SK-N-MC (cell line): Measurements from ENCODE around the gene C3orf22.
"Not testable (repeated sequence)": the region's sequence is repeated elsewhere in the genome, so short reads cannot be mapped to it uniquely, and the experiment has no call there.

Source experiments
- EZH2 ChIP-seq: fragments of 200-600 bp; sonication (generic); IDR thresholded peaks from one replicate; pipeline ENCODE4 v1.6.1; 2017; ENCODE audit warnings: antibody characterized with exemption
- FOXP2 ChIP-seq: optimal IDR thresholded peaks from 2 replicates; pipeline ENCODE3; 2011; ENCODE audit warnings: mild to moderate bottlenecking, moderate library complexity; ENCODE audit not compliant: insufficient read depth; ENCODE audit errors: extremely low read length, control extremely low read depth
- POLR2AphosphoS5 ChIP-seq: IDR thresholded peaks from 2 replicates; pipeline ENCODE4 v1.6.1; 2012; ENCODE audit warnings: mild to moderate bottlenecking, low read depth, low read length, borderline replicate concordance

DNA sequence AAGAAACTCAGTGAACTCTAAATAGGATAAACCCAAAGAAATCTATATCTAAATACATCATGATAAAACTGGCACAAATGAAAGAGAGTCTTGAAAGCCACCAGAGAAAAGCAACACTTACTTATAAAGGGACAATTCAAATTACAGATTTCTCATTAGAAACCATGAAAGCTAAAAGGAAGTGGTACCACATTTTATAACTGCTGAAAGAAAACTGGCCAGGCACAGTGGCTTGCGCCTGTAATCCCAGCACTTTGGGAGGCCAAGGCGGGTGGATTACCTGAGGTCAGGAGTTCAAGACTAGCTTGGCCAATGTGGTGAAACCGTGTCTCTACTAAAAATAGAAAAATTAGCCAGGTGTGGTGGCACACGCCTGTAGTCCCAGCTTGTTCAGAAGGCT lies 36.7 kb upstream of the C3orf22 start:
- not testable (repeated sequence) for TF ChIP-seq EZH2, POLR2AphosphoS5, FOXP2
